Keratinocyte (primary cell): Measurements from ENCODE around the gene PRR14L. TPM values are rescaled to one million over a fixed set of nuclear protein-coding genes. Genes with fewer than 3 reads are reported as not detected.
A peak's percentile ranks its signal among the peaks of the same experiment; 100 is the strongest.

Experiments
- DNase-seq: peaks from one replicate; pipeline ENCODE4 v3.0.0-alpha.2; 2011; ENCODE audit warnings: low read depth, missing footprints, low spot score
- FAIRE-seq: peaks from 2 replicates; lab custom pipeline; 2011; peaks lifted over from hg19 to GRCh38; lab: Jason Lieb, UNC
- H2AFZ ChIP-seq: 2 replicates; pipeline ENCODE4 v1.6.0; 2012; ENCODE audit warnings: low read length, control low read depth, inconsistent platforms; ENCODE audit not compliant: control insufficient read depth
- H3K27ac ChIP-seq: 2 replicates; pipeline ENCODE4 v1.5.1; 2011; ENCODE audit warnings: low read length; ENCODE audit not compliant: control insufficient read depth, insufficient read depth
- H3K27me3 ChIP-seq: 3 replicates; pipeline ENCODE4 v1.6.0; 2011; ENCODE audit warnings: low read length; ENCODE audit not compliant: control insufficient read depth, insufficient read depth; ENCODE audit errors: extremely low read depth
- H3K36me3 ChIP-seq, 2 experiments: 2 replicates in 1 of 2; 3 replicates in 1 of 2; pipeline ENCODE4 v1.5.1; 2011; ENCODE audit warnings: low read length in 2 of 2, mild to moderate bottlenecking in 1 of 2; ENCODE audit not compliant: control insufficient read depth in 2 of 2, insufficient read depth in 2 of 2; ENCODE audit errors: extremely low read depth in 1 of 2
- H3K4me1 ChIP-seq: 3 replicates; pipeline ENCODE4 v1.5.1; 2011; ENCODE audit warnings: low read length; ENCODE audit not compliant: control insufficient read depth, insufficient read depth; ENCODE audit errors: extremely low read depth
- H3K4me2 ChIP-seq: 3 replicates; pipeline ENCODE4 v1.6.0; 2011; ENCODE audit warnings: low read depth, low read length; ENCODE audit not compliant: control insufficient read depth, insufficient read depth; ENCODE audit errors: extremely low read depth
- H3K4me3 ChIP-seq, 3 experiments: fragments of 200-600 bp in 1 of 3; sonication (generic) in 1 of 3; 2 replicates in 2 of 3; 3 replicates in 1 of 3; pipeline ENCODE4 v1.5.1; 2011 to 2016; ENCODE audit warnings: low read length in 3 of 3, mild to moderate bottlenecking in 3 of 3, control low read depth in 2 of 3, inconsistent platforms in 1 of 3, low read depth in 1 of 3, mixed read lengths in 1 of 3, mixed run types in 1 of 3, moderate library complexity in 1 of 3; ENCODE audit not compliant: control insufficient read depth in 2 of 3, insufficient read depth in 2 of 3; ENCODE audit errors: extremely low read depth in 1 of 3
- H3K79me2 ChIP-seq: 2 replicates; pipeline ENCODE4 v1.6.0; 2012; ENCODE audit warnings: low read length; ENCODE audit not compliant: control insufficient read depth, insufficient read depth
- H3K9ac ChIP-seq: 3 replicates; pipeline ENCODE4 v1.6.0; 2011; ENCODE audit warnings: low read length; ENCODE audit not compliant: control insufficient read depth, insufficient read depth; ENCODE audit errors: extremely low read depth
- H3K9me1 ChIP-seq: 3 replicates; pipeline ENCODE4 v1.6.0; 2011; ENCODE audit warnings: low read length; ENCODE audit not compliant: control insufficient read depth, insufficient read depth; ENCODE audit errors: extremely low read depth
- H3K9me3 ChIP-seq: 2 replicates; pipeline ENCODE4 v1.5.1; 2012; ENCODE audit warnings: low read depth, low read length; ENCODE audit not compliant: control insufficient read depth
- H4K20me1 ChIP-seq: 3 replicates; pipeline ENCODE4 v1.6.0; 2011; ENCODE audit warnings: low read length; ENCODE audit not compliant: control insufficient read depth, insufficient read depth; ENCODE audit errors: extremely low read depth
- CTCF ChIP-seq, 3 experiments: IDR thresholded peaks in 1 of 3; conservative IDR thresholded peaks in 1 of 3; optimal IDR thresholded peaks in 1 of 3; 2 replicates in 2 of 3; 3 replicates in 1 of 3; pipeline versions ENCODE3 to v1.5.1; 2011; ENCODE audit warnings: low read length in 3 of 3, mild to moderate bottlenecking in 3 of 3, moderate library complexity in 2 of 3, control low read depth in 1 of 3, inconsistent platforms in 1 of 3; ENCODE audit not compliant: insufficient read depth in 2 of 3; ENCODE audit errors: extremely low read depth in 1 of 3
- EZH2 ChIP-seq: IDR thresholded peaks from one replicate; pipeline ENCODE4 v1.6.1; 2012; ENCODE audit warnings: inconsistent platforms, mild to moderate bottlenecking, low read length, moderate library complexity
- dilution Hi-C: fragments of 300-500 bp; cut with MboI; formaldehyde crosslinking; loops from one replicate; pipeline ENCODE4 v1.7.0; 2020; ENCODE audit warnings: low sequenced_read_pairs; ENCODE audit not compliant: extremely low pct_ligation_motif_present
- polyA plus RNA-seq, 5 experiments: library from polyadenylated mRNA; depleted of rRNA in 3 of 5; stranded (reverse) in 3 of 5; stranded (forward) in 1 of 5; unstranded in 1 of 5; fragments of >200 nt; gene quantifications; 1 replicate in 1 of 5; 2 replicates in 3 of 5; 3 replicates in 1 of 5; pipeline versions ENCODE4 v1.2.1 to v1.2.3, GENCODE V29; 2011 to 2012; ENCODE audit warnings: missing spikeins in 2 of 5, low read depth in 1 of 5, low replicate concordance in 1 of 5
- small RNA-seq, 3 experiments: library from RNA; depleted of rRNA; stranded (forward); fragments of <200 nt; gene quantifications; one replicate each; pipeline ENCODE3, GENCODE V24; 2012; ENCODE audit warnings: low read depth in 3 of 3, low replicate concordance in 1 of 3; ENCODE audit not compliant: insufficient read length in 3 of 3

The PRR14L gene
- polyA plus RNA-seq, 1 donor (not counting 4 experiments of a cell fraction or from before 2014, with no cell fraction given) = 13.6 TPM

DNA sequence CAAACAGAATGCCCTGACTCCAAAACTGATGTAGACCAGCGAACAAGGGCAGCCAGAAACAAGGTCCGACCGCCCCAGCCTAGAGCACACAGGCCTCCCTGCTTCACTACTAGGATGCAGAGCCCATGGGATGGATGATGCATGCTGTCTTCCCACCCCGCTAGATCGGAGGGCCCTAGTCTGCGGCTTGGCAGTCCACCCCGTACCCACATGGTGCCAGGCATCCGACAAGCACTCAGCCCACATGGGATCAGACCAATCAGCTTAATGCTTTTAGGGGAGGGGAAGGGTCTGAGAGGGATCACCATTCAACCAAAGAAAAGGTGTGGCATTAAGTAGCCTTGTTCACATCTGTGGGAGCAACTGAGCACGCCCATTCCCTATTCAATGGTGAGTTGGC lies 118.5 kb downstream of the PRR14L start:
- Histone ChIP-seq H4K20me1 (peaks cover 25% of the 10 kb centered on the region), H3K4me1 (peaks cover 12% of the 10 kb centered on the region), H3K9me1 (peaks cover 2% of the 10 kb centered on the region), H3K4me3 (no peak overlapping the region), H3K4me2 (peak overlapping the region; percentile 68), H3K27ac (peak overlapping the region; percentile 80), H3K9me3 (no peaks in the 10 kb centered on the region), H2AFZ (no peak overlapping the region), H3K27me3 (no peaks in the 10 kb centered on the region), H3K9ac (no peak overlapping the region), H3K36me3 (peaks cover 6 to 27% of the 10 kb centered on the region in 2 experiments), H3K79me2 (peaks cover 91% of the 10 kb centered on the region)
- TF ChIP-seq EZH2 = no peak
- no peak for TF ChIP-seq CTCF (optimal IDR thresholded peaks at IDR 0.05 in 1 of 3, IDR thresholded peaks at IDR 0.05 in 1 of 3, conservative IDR thresholded peaks at IDR 0.05 in 1 of 3; ENCODE audit: extremely low read depth in 1 of 3, insufficient read depth in 2 of 3, low read length in 3 of 3)
- FAIRE-seq = no peak
- no peak for DNase-seq
- dilution Hi-C loops = no loop called here

Small RNA genes lying within 50 kb of the gene (small RNA-seq; reads per million reads assigned to genes)
- 0 reads per million in 3 experiments for gene RN7SL20P

Other genes with a start within 250 kb of the PRR14L start
- gene PISD, start 87.9 kb downstream of the PRR14L start, polyA plus RNA-seq = 25.5 to 36.6 TPM (median 26.4 TPM) in 3 replicates
- 6.5 to 9.7 TPM (median 7.6 TPM) in 3 replicates for gene DEPDC5, start 3.9 kb upstream of the PRR14L start, polyA plus RNA-seq
- 63.7 to 194 TPM (median 108 TPM) in 3 replicates for gene YWHAH, start 194.4 kb upstream of the PRR14L start, polyA plus RNA-seq